T-cell (primary cell): ENCODE data around the gene TMEM232. TPM values are rescaled to one million over a fixed set of nuclear protein-coding genes. Genes with fewer than 3 reads are reported as not detected.
"Not testable (repeated sequence)": the region's sequence is repeated elsewhere in the genome, so short reads cannot be mapped to it uniquely, and the experiment has no call there.

Source experiments
- ATAC-seq, 4 experiments: fragments of 200-7000 bp in 3 of 4; fragments of 150-1000 bp in 1 of 4; cut with Tn5 transposase; replicated peaks in 1 of 4; 1 replicate in 3 of 4; 2 replicates in 1 of 4; pipeline ENCODE4 v1.10.0; 2021; ENCODE audit warnings: moderate library complexity in 3 of 4, mild to moderate bottlenecking in 2 of 4, moderate number of reproducible peaks in 1 of 4
- CTCF ChIA-PET, 2 donors: fragments of 300-600 bp; sonication (Branson Sonifier 250); formaldehyde crosslinking; loops; one replicate each; lab custom pipeline; 2022; ENCODE audit warnings: antibody characterized with exemption in 2 of 2; lab: Charles Lee
- POLR2A ChIA-PET, 2 donors: fragments of 300-600 bp; sonication (Branson Sonifier 250); formaldehyde crosslinking; loops; one replicate each; lab custom pipeline; 2022; ENCODE audit warnings: antibody characterized with exemption in 2 of 2; lab: Charles Lee
- DNase-seq, 35 experiments: peaks; one replicate each; pipeline versions ENCODE4 v3.0.0 to v3.0.0-alpha.2; 2013 to 2023
- H3K27ac ChIP-seq: one replicate; pipeline ENCODE4 v1.5.1; 2013; ENCODE audit warnings: low read length
- H3K27me3 ChIP-seq, 2 experiments: replicated peaks in 1 of 2; 1 replicate in 1 of 2; 2 replicates in 1 of 2; pipeline versions ENCODE4 v1.6.1 to v1.7.0; 2013; ENCODE audit warnings: low read length in 1 of 2, mixed read lengths in 1 of 2; ENCODE audit not compliant: control insufficient read depth in 2 of 2, insufficient read depth in 2 of 2; ENCODE audit errors: extremely low read depth in 1 of 2
- H3K36me3 ChIP-seq, 2 donors: 1 replicate in 1 of 2; 2 replicates in 1 of 2; pipeline versions ENCODE4 v1.6.1 to v1.7.0; 2013; ENCODE audit warnings: low read length in 1 of 2; ENCODE audit not compliant: control insufficient read depth in 2 of 2, insufficient read depth in 1 of 2; ENCODE audit errors: extremely low read depth in 1 of 2
- H3K4me1 ChIP-seq, 2 experiments: 1 replicate in 1 of 2; 2 replicates in 1 of 2; pipeline versions ENCODE4 v1.6.1 to v1.7.0; 2013; ENCODE audit warnings: low read length in 2 of 2, mixed read lengths in 1 of 2; ENCODE audit not compliant: insufficient read depth in 2 of 2, control insufficient read depth in 1 of 2; ENCODE audit errors: extremely low read depth in 1 of 2
- H3K4me3 ChIP-seq, 2 donors: 1 replicate in 1 of 2; 2 replicates in 1 of 2; pipeline versions ENCODE4 v1.5.1 to v1.7.0; 2013; ENCODE audit warnings: mild to moderate bottlenecking in 2 of 2, low read length in 1 of 2, moderate library complexity in 1 of 2; ENCODE audit not compliant: control insufficient read depth in 1 of 2; ENCODE audit errors: extremely low read depth in 1 of 2
- H3K9me3 ChIP-seq: 2 replicates; pipeline ENCODE4 v1.7.0; 2013
- H3K27ac Mint-ChIP-seq, 2 donors: one replicate each; pipeline ENCODE4 v1.8.0; 2020 to 2021; ENCODE audit warnings: mild to moderate bottlenecking in 2 of 2, mixed read lengths in 2 of 2
- H3K27me3 Mint-ChIP-seq, 2 donors: one replicate each; pipeline ENCODE4 v1.8.0; 2021 to 2022; ENCODE audit warnings: mixed read lengths in 2 of 2
- H3K36me3 Mint-ChIP-seq: one replicate; pipeline ENCODE4 v1.8.0; 2021; ENCODE audit warnings: mixed read lengths
- H3K4me1 Mint-ChIP-seq, 3 donors: one replicate each; pipeline ENCODE4 v1.8.0; 2020 to 2022; ENCODE audit warnings: mixed read lengths in 3 of 3, mild to moderate bottlenecking in 1 of 3
- H3K4me3 Mint-ChIP-seq, 3 donors: one replicate each; pipeline ENCODE4 v1.8.0; 2020 to 2022; ENCODE audit warnings: mild to moderate bottlenecking in 3 of 3, mixed read lengths in 3 of 3, moderate library complexity in 3 of 3
- H3K9me3 Mint-ChIP-seq, 3 donors: one replicate each; pipeline ENCODE4 v1.8.0; 2020 to 2022; ENCODE audit warnings: mixed read lengths in 3 of 3
- WGBS: methylation state at CpG from one replicate; pipeline ENCODE4 v1.1.5; 2013; ENCODE audit warnings: missing lambda C conversion rate; ENCODE audit not compliant: insufficient coverage; 5-methylcytosine and 5-hydroxymethylcytosine counted together
- total RNA-seq, 35 experiments: library from RNA in 6 of 35; stranded (reverse) in 6 of 35; fragments of 120-200 nt in 1 of 35; gene quantifications; one replicate each; pipeline versions ENCODE4 v1.2.1 to v1.2.4 and lab custom pipeline; 2013 to 2026

TMEM232 gene
- total RNA-seq, 5 donors from 2014 or later (not counting 1 experiment from before 2014, with no cell fraction given) = 1.1 to 2.9 (median 1.5) TPM

- no peaks in the 10 kb centered on the region for H3K9me3 ChIP-seq
- no peaks in the 10 kb centered on the region for H3K36me3 Mint-ChIP-seq
- CTCF ChIA-PET = no interaction called here
These were observed 190.1 kb downstream of the TMEM232 start for GRCh38 chr5:110536120-110537115.

GRCh38 chr5:110535146-110535545, 191.3 kb downstream of the TMEM232 start:
- H3K36me3 Mint-ChIP-seq, H3K27me3 Mint-ChIP-seq, H3K4me1 ChIP-seq, H3K27ac Mint-ChIP-seq, H3K9me3 ChIP-seq, H3K27ac ChIP-seq, DNase-seq, H3K36me3 ChIP-seq, CTCF ChIA-PET, ATAC-seq, H3K4me3 Mint-ChIP-seq, H3K4me3 ChIP-seq, POLR2A ChIA-PET, H3K4me1 Mint-ChIP-seq, H3K27me3 ChIP-seq, H3K9me3 Mint-ChIP-seq: not testable (repeated sequence)
- 63% methylated on average over 1 of the region's 7 CpGs for WGBS

More at GRCh38 chr5:110536120-110537115, 190.1 kb downstream of the TMEM232 start:
- Mint-ChIP-seq H3K4me3 (no peak overlapping the region), H3K9me3 (no peaks in the 10 kb centered on the region), H3K27me3 (no peaks in the 10 kb centered on the region), H3K27ac (no peak overlapping the region), H3K4me1 (no peaks in the 10 kb centered on the region)
- ATAC-seq (no peak), DNase-seq (no peak)
- Histone ChIP-seq H3K36me3 (no peaks in the 10 kb centered on the region), H3K27me3 (no peaks in the 10 kb centered on the region), H3K27ac (no peak overlapping the region), H3K4me1 (no peaks in the 10 kb centered on the region), H3K4me3 (no peak overlapping the region)
- 73% methylated on average over 5 of the region's 6 CpGs for WGBS
- POLR2A ChIA-PET = no interaction called here

GRCh38 chr5:110525762-110526161, 200.7 kb downstream of the TMEM232 start:
- H3K4me1 ChIP-seq = no peaks in the 10 kb centered on the region
- no CpG with 5 or more reads among the region's 1 CpG for WGBS
- peaks cover 0 to 3% of the 10 kb centered on the region in 2 donors for H3K27me3 Mint-ChIP-seq
- CTCF ChIA-PET = no interaction called here
- H3K27ac ChIP-seq = no peak overlapping the region
- no peak for DNase-seq
- POLR2A ChIA-PET = no interaction called here
- no peak for ATAC-seq
- peaks cover 3 to 11% (median 3%) of the 10 kb centered on the region in 3 donors for H3K9me3 Mint-ChIP-seq
- no peaks in the 10 kb centered on the region for H3K4me1 Mint-ChIP-seq
- no peaks in the 10 kb centered on the region for H3K27me3 ChIP-seq
- H3K36me3 Mint-ChIP-seq = no peaks in the 10 kb centered on the region
- no peak overlapping the region for H3K27ac Mint-ChIP-seq
- H3K36me3 ChIP-seq = no peaks in the 10 kb centered on the region
- H3K4me3 ChIP-seq = no peak overlapping the region
- H3K4me3 Mint-ChIP-seq = no peak overlapping the region
- no peaks in the 10 kb centered on the region for H3K9me3 ChIP-seq

GRCh38 chr5:110517396-110517795, 209.1 kb downstream of the TMEM232 start:
- ATAC-seq (no peak), DNase-seq (no peak)
- H3K27me3 Mint-ChIP-seq = peaks cover 0 to 9% of the 10 kb centered on the region in 2 donors
- Histone ChIP-seq H3K27ac (no peak overlapping the region), H3K9me3 (no peaks in the 10 kb centered on the region), H3K4me1 (no peaks in the 10 kb centered on the region), H3K36me3 (no peaks in the 10 kb centered on the region), H3K4me3 (no peak overlapping the region), H3K27me3 (no peaks in the 10 kb centered on the region)
- H3K4me1 Mint-ChIP-seq = no peaks in the 10 kb centered on the region
- no peak overlapping the region for H3K4me3 Mint-ChIP-seq
- peaks cover 0 to 11% (median 3%) of the 10 kb centered on the region in 3 donors for H3K9me3 Mint-ChIP-seq
- H3K36me3 Mint-ChIP-seq = no peaks in the 10 kb centered on the region
- no peak overlapping the region for H3K27ac Mint-ChIP-seq
- ChIA-PET POLR2A (no interaction called here), CTCF (no interaction called here)

GRCh38 chr5:110514030-110514429, 212.4 kb downstream of the TMEM232 start:
- ChIA-PET POLR2A (no interaction called here), CTCF (no interaction called here)
- H3K4me1 ChIP-seq = no peaks in the 10 kb centered on the region
- ATAC-seq (no peak), DNase-seq (no peak)
- no CpG with 5 or more reads among the region's 2 CpGs for WGBS
- H3K27me3 Mint-ChIP-seq = peaks cover 0 to 19% of the 10 kb centered on the region in 2 donors
- H3K36me3 ChIP-seq = no peaks in the 10 kb centered on the region
- H3K9me3 Mint-ChIP-seq = no peaks in the 10 kb centered on the region
- H3K4me3 ChIP-seq = no peak overlapping the region
- H3K27ac ChIP-seq = no peak overlapping the region
- no peaks in the 10 kb centered on the region for H3K9me3 ChIP-seq
- no peaks in the 10 kb centered on the region for H3K4me1 Mint-ChIP-seq
- no peaks in the 10 kb centered on the region for H3K27me3 ChIP-seq
- no peak overlapping the region for H3K27ac Mint-ChIP-seq
- H3K4me3 Mint-ChIP-seq = no peak overlapping the region
- no peaks in the 10 kb centered on the region for H3K36me3 Mint-ChIP-seq

GRCh38 chr5:110512266-110512665, 214.2 kb downstream of the TMEM232 start:
- H3K36me3 Mint-ChIP-seq = no peaks in the 10 kb centered on the region
- ATAC-seq = no peak
- Histone ChIP-seq H3K36me3 (no peaks in the 10 kb centered on the region), H3K27me3 (no peaks in the 10 kb centered on the region), H3K9me3 (no peaks in the 10 kb centered on the region), H3K4me1 (no peaks in the 10 kb centered on the region), H3K27ac (no peak overlapping the region), H3K4me3 (no peak overlapping the region)
- ChIA-PET CTCF (no interaction called here), POLR2A (no interaction called here)
- H3K27me3 Mint-ChIP-seq = peaks cover 0 to 14% of the 10 kb centered on the region in 2 donors
- 50% methylated on average over 1 of the region's 4 CpGs for WGBS
- no peak for DNase-seq
- H3K4me1 Mint-ChIP-seq = no peaks in the 10 kb centered on the region
- H3K9me3 Mint-ChIP-seq = no peaks in the 10 kb centered on the region
- H3K4me3 Mint-ChIP-seq = no peak overlapping the region
- H3K27ac Mint-ChIP-seq = no peak overlapping the region
